SW 1271 (cell line): ENCODE results near the gene CNFN.

Experiments
- DNase-seq, 2 experiments: peaks; one replicate each; lab custom pipeline; 2025; lab: John Stamatoyannopoulos, UW

Gene CNFN

GRCh38 chr19:42375415-42376176, 14.5 kb downstream of the CNFN start:
- DNase-seq = no peak

- no peak for DNase-seq
Measured at GRCh38 chr19:42374826-42375376, 15.2 kb downstream of the CNFN start.

GRCh38 chr19:42370626-42371175, 19.4 kb downstream of the CNFN start:
- no peak for DNase-seq

GRCh38 chr19:42370068-42370520, 20.0 kb downstream of the CNFN start:
- DNase-seq = no peak

- no peak for DNase-seq
Measured at GRCh38 chr19:42369433-42370067, 20.5 kb downstream of the CNFN start.

- DNase-seq = no peak
Measured at GRCh38 chr19:42368765-42369164, 21.3 kb downstream of the CNFN start.

- no peak for DNase-seq
Measured at GRCh38 chr19:42368360-42368759, 21.7 kb downstream of the CNFN start.

- DNase-seq = no peak
Measured at GRCh38 chr19:42367929-42368328, 22.2 kb downstream of the CNFN start.

- DNase-seq = no peak
Measured at GRCh38 chr19:42366673-42367072, 23.4 kb downstream of the CNFN start.

GRCh38 chr19:42363614-42364346, 26.3 kb downstream of the CNFN start:
- no peak for DNase-seq

GRCh38 chr19:42362891-42363440, 27.1 kb downstream of the CNFN start:
- no peak for DNase-seq

GRCh38 chr19:42362342-42362741, 27.8 kb downstream of the CNFN start:
- no peak for DNase-seq

GRCh38 chr19:42361545-42361910, 28.6 kb downstream of the CNFN start:
- DNase-seq = no peak

- DNase-seq = no peak
Measured at GRCh38 chr19:42360787-42361544, 29.1 kb downstream of the CNFN start.

- no peak for DNase-seq
Measured at GRCh38 chr19:42357290-42357689, 32.8 kb downstream of the CNFN start.

- no peak for DNase-seq
Measured at GRCh38 chr19:42356686-42357085, 33.4 kb downstream of the CNFN start.

- no peak for DNase-seq
Measured at GRCh38 chr19:42355896-42356295, 34.2 kb downstream of the CNFN start.

- no peak for DNase-seq
Measured at GRCh38 chr19:42353341-42354015, 36.6 kb downstream of the CNFN start.

GRCh38 chr19:42352301-42353259, 37.5 kb downstream of the CNFN start:
- DNase-seq = peak in 1 of 2 experiments; percentile 21
